Endothelial cell (in vitro differentiated cells): ENCODE measurements around the gene ITPRIP. TPM values are rescaled to one million over a fixed set of nuclear protein-coding genes. Genes with fewer than 3 reads are reported as not detected.

ENCODE experiments used
- DNase-seq: peaks from one replicate; pipeline ENCODE4 v3.0.0; 2021; ENCODE audit warnings: low spot score
- H3K27ac Mint-ChIP-seq: one replicate; pipeline ENCODE4 v1.8.0; 2021; ENCODE audit warnings: mixed read lengths, inconsistent platforms; ENCODE audit not compliant: unreplicated experiment
- H3K27me3 Mint-ChIP-seq: one replicate; pipeline ENCODE4 v1.8.0; 2021; ENCODE audit warnings: mild to moderate bottlenecking, moderate library complexity, mixed read lengths, inconsistent platforms; ENCODE audit not compliant: unreplicated experiment
- H3K36me3 Mint-ChIP-seq: one replicate; pipeline ENCODE4 v1.8.0; 2021; ENCODE audit warnings: mild to moderate bottlenecking, low read depth, mixed read lengths, inconsistent platforms; ENCODE audit not compliant: unreplicated experiment
- H3K4me1 Mint-ChIP-seq: one replicate; pipeline ENCODE4 v1.8.0; 2021; ENCODE audit warnings: mild to moderate bottlenecking, mixed read lengths, inconsistent platforms; ENCODE audit not compliant: unreplicated experiment
- H3K4me3 Mint-ChIP-seq: one replicate; pipeline ENCODE4 v1.8.0; 2021; ENCODE audit warnings: mild to moderate bottlenecking, mixed read lengths, inconsistent platforms; ENCODE audit not compliant: unreplicated experiment
- H3K9me3 Mint-ChIP-seq: one replicate; pipeline ENCODE4 v1.8.0; 2021; ENCODE audit warnings: mixed read lengths, inconsistent platforms; ENCODE audit not compliant: unreplicated experiment
- CTCF ChIP-seq: fragments of 200-600 bp; sonication (generic); IDR thresholded peaks from one replicate; pipeline ENCODE4 v1.5.0; 2021; ENCODE audit warnings: antibody characterized with exemption; ENCODE audit not compliant: unreplicated experiment
- microRNA-seq: library from miRNA; unstranded; fragments of <30 nt; microRNA quantifications from one replicate; pipeline ENCODE4, GENCODE V29; 2020; ENCODE audit not compliant: unreplicated experiment
- total RNA-seq: library from RNA; stranded (reverse); fragmentation: NEBNext Ultra II Directional; extraction: Animal tissue kit (Norgen Biotek cat#: 25700); gene quantifications from one replicate; pipeline ENCODE4 v1.2.1, GENCODE V29; 2021; ENCODE audit not compliant: unreplicated experiment

ITPRIP gene
- total RNA-seq, 1 donor from 2014 or later = 16.3 TPM

- Mint-ChIP-seq H3K4me3 (peak overlapping the region; percentile 40), H3K4me1 (peaks cover 43% of the 10 kb centered on the region), H3K9me3 (no peaks in the 10 kb centered on the region), H3K27me3 (peaks cover 3% of the 10 kb centered on the region), H3K27ac (peak overlapping the region; percentile 66), H3K36me3 (peaks cover 4% of the 10 kb centered on the region)
- TF ChIP-seq CTCF = no peak
- no peak for DNase-seq
These were observed 77.5 kb downstream of the ITPRIP start for GRCh38 chr10:104260775-104261115.

GRCh38 chr10:104259999-104260774 lies 78.1 kb downstream of the ITPRIP start:
- Mint-ChIP-seq H3K36me3 (peaks cover 4% of the 10 kb centered on the region), H3K27ac (peak overlapping the region; percentile 66)
- no peak for TF ChIP-seq CTCF

More at GRCh38 chr10:104259999-104260774, 78.1 kb downstream of the ITPRIP start:
- no peak for DNase-seq
- Mint-ChIP-seq H3K4me1 (peaks cover 47% of the 10 kb centered on the region), H3K4me3 (peak overlapping the region; percentile 40), H3K27me3 (peaks cover 5% of the 10 kb centered on the region), H3K9me3 (no peaks in the 10 kb centered on the region)

Small RNAs within 50 kb of the gene (microRNA-seq; reads per million reads assigned to microRNA genes)
- gene MIR4482 = not detected

Other genes with a start within 250 kb of the ITPRIP start
- 8.8 TPM for gene SFR1, start 216.3 kb downstream of the ITPRIP start, total RNA-seq
- gene CFAP43, start 106.1 kb downstream of the ITPRIP start, total RNA-seq = 0.56 TPM
- 121 TPM for gene GSTO1, start 83.6 kb downstream of the ITPRIP start, total RNA-seq
- gene GSTO2, start 69.3 kb downstream of the ITPRIP start, total RNA-seq = 5.9 TPM
- gene CFAP58, start 15.4 kb upstream of the ITPRIP start, total RNA-seq = 0.28 TPM